T-helper 2 cell treated with Interferon-gamma antibody and Interleukin-4, amounts not matched to agents 100 ng/mL and 5 ng/mL, for 36 hours (primary cell): ENCODE measurements around the gene SGPP2. TPM values are rescaled to one million over a fixed set of nuclear protein-coding genes. Genes with fewer than 3 reads are reported as not detected.

Experiments
- intact Hi-C: fragments of 100-400 bp; cut with micrococcal nuclease; formaldehyde crosslinking; loops from one replicate; pipeline ENCODE4 v1.15.1; 2023
- total RNA-seq: library from RNA; stranded (reverse); gene quantifications from 2 replicates; pipeline ENCODE4 v1.2.3, GENCODE V29; 2022

The SGPP2 gene
- total RNA-seq, 1 donor from 2014 or later, result 0.70 TPM

- intact Hi-C loops, result no loop called here
Measured at GRCh38 chr2:222459983-222460382, 35.6 kb downstream of the SGPP2 start.

DNA sequence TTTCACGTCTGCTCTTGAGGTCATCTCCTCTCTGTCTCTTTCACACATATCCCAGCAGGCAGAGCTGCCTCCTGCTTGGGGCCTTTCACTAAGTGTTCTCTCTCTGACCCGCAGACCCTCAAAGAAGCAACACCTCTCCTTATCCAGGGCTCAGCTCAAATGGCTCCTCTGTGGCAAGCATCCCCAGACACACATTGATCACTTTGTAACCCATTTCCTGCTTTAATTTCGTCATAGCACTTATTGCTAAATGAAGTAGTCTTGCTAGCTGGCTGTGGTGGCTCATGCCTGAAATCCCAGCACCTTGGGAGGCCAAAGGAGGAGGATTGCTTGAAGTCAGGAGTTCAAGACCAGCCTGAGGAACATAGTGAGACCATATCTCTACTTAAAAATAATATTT, 41.4 kb downstream of the SGPP2 start:
- intact Hi-C loops, result no loop called here

GRCh38 chr2:222468346-222468745, 44.0 kb downstream of the SGPP2 start:
- intact Hi-C loops, result no loop called here

GRCh38 chr2:222470802-222471468, 46.6 kb downstream of the SGPP2 start:
- intact Hi-C loops, result no loop called here

DNA sequence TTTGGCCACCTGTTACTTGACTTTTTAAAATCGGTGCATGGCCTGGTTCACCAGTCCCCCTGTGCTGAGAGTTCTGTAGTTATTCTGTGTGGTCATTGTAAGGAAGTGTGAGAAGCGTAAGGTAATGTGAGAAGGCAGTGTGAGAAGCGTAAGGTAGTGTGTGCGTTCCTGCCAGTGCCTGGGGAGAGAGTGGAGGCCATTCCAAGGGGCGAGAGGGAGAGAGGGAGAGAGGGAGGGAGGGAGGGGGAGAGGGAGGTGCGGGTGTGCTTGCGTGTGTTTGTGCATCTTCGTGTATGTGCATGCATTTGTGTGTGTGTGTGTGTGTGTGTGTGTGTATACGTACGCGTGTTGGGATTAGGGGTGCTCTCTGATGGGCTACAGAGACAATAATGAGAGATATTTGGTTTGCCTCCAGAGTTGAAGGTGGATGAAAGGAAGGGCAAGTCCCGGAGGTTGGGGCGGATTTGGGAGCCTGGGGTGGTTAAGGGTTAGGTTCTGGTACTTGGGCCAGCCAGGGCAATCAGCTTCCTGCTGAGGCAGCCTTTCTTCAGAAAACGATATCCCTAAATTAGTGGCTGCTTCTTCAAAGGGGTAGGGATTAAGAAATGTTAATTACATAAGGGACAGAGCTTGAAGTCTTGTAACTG, 53.7 kb downstream of the SGPP2 start:
- intact Hi-C loops, result no loop called here

DNA sequence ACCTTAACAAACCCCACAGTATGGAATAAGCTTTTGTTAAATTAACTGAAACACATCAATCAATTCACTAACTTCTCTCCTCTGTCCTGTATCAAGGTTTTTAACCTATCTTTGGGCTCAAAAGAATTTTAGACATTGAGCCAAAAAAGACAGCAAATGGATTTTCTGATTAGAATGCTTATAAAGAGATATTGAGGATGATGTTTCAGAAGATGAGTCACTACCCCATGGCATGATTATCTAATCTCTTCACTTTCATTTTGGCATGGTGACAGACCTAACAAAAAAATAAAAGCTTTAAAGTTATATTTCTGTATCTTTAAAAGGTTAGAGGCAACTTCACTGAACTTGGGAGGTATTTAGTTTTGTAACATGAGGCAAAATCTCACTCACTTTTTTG, 55.5 kb downstream of the SGPP2 start:
- intact Hi-C loops, result no loop called here

DNA sequence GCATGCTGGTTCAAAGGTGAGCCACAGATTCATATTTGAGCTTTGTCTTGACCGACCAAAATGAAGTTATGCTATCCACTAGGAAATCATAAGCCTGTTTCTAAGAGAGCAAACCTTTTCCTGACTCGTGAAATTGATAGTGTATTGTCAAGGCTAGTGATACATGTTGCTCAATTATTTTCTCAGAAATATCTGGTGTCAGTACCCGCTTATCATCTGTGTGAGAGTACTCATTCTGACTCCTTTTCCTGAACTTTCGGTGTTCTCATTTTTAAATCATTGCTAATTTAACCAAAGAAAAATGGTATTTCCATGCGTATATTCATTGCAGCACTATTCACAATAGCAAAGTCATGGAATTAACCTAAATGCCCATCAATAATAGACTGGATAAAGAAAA, 56.2 kb downstream of the SGPP2 start:
- intact Hi-C loops, result no loop called here

DNA sequence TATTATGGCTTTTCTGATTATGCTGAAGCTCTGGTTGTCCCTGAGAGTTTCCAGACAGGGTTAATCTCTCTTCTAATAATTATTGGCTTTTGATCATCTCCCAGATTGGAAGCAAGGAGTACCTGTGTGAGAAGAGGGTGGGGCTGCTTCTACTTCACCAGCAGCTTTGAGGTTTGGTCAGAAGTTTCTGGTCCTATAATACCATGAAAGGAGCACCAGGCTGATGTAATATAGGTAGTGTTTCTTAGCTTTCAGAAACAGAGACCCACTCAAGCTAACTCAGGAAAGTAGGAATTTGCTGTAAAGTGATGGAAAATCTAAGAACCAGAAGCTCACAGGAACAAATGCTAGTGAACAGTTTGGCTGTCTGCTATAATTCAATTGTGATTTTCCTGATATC, 57.6 kb downstream of the SGPP2 start:
- intact Hi-C loops, result no loop called here

DNA sequence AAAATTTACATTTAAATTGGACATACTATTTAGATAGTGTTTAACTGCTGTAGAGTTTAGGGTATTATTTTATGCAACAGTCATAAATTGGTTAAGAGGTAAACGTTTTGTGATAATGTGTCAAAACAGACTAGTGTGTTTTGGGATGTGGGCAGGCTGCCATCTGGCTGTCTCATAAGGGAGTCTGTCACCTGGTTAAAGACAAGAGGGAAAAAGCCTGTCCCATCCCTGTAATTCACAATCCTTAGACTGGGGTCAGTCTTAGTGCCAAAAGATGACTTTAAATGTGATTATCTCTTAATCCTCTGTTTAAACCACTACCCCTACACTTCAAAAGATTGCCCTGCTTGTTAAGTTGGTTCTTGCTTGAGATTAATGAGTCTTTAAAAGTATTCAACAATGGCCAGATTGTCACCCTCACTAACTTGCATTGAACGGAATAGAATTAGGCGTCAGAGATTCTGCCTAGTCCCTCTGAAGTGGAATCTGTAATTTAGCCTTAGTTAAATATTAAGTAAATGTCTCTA, 59.2 kb downstream of the SGPP2 start:
- intact Hi-C loops, result no loop called here

DNA sequence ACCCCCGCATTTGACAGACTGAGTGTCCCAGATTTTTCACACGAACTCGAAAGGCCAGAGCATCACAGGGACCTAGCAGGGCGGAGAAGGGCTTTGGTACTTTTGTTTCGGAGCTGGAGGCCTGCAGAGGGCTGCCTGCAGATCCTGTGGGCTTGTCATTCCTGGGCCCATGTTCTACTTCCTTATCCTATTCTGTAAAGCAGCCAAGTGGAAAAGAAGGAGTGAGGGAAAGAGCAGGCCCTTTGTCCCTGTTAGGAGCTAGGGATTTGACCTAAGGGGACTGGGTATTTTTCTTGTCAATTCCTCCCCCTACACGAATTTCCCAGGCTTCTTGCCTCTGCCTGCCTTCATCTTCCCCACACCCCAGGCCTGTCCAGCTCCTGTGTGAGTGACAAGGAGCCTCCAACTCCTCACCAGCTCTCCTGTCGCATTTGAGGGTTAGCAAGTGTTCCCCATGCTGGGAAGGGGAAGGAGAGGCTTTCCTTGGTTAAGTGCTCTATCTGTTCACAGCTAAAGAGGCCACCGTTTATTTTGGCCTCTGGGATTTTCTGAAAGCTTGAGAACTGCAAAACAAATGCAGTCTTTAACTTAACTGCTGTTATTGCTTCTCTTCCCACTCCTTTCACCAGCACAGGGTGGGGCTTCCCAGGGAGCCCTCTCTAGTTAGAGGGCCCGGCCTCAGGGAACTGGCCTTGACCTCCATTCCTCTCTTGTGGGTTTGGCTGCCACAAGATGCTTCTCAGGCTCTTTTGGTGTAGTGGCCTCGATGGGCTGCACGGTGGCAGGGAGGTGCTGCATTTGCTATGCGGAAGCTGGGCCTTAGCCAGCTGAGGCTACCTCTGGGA, 61.2 kb downstream of the SGPP2 start:
- intact Hi-C loops, result no loop called here

- intact Hi-C loops, result no loop called here
Measured at GRCh38 chr2:222490131-222490530, 65.8 kb downstream of the SGPP2 start.

GRCh38 chr2:222492683-222493082, 68.3 kb downstream of the SGPP2 start:
- intact Hi-C loops, result no loop called here

- intact Hi-C loops, result no loop called here
Measured at GRCh38 chr2:222494104-222494739, 69.9 kb downstream of the SGPP2 start.

DNA sequence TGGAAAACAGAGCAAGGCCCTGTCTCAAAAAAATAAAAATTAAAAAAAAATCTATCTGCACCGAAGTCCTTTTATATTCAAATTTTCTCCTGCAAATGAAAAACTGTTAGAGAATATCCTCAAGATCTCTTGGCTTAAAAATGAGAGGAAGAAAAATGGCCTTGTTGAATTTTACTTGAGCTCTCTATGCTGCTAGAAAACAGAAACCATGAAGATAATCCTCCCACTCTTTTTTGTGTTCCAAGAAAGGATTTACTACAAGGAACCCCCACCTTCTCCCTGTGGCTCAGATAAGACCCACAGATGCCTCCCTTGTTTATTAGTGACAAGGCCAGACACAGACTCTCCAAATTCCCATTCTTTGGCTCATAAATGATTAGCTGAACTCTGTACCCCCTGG, 71.0 kb downstream of the SGPP2 start:
- intact Hi-C loops, result no loop called here

DNA sequence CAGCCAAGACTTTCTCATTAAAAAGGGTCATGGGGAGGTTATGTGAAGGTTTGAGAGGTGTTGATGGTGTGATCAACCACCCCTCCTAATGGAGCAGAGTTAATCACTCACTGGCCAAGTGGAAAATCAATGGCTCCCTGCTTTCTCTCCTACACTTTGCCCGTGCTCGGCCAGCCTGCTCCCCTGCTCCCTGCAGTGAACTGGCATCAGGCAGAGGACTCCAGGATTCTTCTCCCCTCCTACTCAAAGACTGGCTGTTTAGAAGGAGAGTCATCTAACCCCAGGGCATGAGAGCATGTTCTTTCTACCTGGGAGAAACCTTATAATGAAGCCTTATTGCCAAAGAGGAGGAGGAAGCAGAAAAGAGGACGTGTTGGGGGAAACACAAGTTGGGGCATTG, 74.9 kb downstream of the SGPP2 start:
- intact Hi-C loops, result no loop called here

- intact Hi-C loops, result no loop called here
Measured at GRCh38 chr2:222504191-222504590, 79.8 kb downstream of the SGPP2 start.

DNA sequence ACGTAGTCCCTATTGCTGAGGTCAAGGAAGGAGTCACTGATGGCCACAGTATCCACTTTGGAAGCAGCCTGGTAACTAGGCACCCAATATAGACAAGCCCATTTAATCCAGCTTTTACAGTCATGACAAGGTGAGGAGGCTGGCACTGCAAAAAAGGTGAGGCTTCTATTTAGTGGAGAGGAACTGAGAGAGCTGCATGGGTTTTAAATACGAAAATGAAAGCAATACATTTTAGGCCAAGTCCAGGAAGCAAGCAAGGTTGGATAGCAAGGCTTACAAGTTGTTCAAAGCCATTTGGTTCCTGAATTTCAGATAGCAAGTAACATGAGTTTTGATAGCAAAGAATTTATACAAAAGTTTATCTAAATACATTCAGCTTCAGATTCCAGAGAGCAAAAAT, 80.4 kb downstream of the SGPP2 start:
- intact Hi-C loops, result no loop called here

- intact Hi-C loops, result no loop called here
Measured at GRCh38 chr2:222506230-222506935, 82.0 kb downstream of the SGPP2 start.

GRCh38 chr2:222514901-222515300, 90.6 kb downstream of the SGPP2 start:
- intact Hi-C loops, result no loop called here

DNA sequence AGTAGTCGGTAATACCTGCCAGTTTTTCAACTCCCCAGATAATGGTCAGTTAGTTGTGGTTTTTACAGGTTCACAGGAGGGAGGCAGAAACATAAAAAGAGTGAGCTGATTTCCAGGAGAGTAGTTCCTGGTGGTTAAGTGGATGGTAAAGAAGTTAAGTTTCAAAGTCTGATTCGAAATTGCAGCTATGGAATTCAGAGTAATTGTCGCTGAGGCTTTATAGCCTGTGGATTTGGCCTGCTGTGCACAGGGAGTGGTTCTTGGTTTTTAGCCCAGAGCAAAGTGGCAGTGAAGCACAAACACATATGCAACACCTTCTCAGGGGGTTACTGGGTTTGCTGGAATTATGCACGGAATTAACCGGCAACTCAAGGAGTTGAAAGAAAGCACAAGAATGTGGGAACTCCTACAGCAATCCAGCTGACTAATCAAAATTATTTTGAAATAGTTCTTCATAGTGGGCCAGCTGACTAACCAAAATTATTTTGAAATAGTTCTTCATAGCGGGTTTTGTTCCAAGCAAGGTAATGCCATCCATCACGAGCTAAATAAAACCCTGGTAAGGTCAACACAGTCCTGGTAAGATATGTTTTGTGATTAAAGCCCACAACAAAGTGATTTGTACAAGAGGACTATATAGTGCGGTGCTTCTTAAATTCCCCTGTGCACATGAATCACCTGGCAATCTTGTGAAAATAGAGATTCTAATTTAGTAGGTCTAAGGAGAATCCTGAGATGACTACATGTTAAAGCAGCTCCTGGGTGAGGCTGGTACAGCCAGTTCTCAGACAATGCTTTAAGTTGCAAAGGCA, 94.4 kb downstream of the SGPP2 start:
- intact Hi-C loops, result no loop called here
